ENCODE measurements around the gene PRKAG2. TPM values are rescaled to one million over a fixed set of nuclear protein-coding genes. Genes with fewer than 3 reads are reported as not detected.
A peak's percentile ranks its signal among the peaks of the same experiment; 100 is the strongest.

Gene PRKAG2
- total and polyA plus RNA-seq, 8 donors: 19.9 to 302 (median 60.9) TPM

DNA sequence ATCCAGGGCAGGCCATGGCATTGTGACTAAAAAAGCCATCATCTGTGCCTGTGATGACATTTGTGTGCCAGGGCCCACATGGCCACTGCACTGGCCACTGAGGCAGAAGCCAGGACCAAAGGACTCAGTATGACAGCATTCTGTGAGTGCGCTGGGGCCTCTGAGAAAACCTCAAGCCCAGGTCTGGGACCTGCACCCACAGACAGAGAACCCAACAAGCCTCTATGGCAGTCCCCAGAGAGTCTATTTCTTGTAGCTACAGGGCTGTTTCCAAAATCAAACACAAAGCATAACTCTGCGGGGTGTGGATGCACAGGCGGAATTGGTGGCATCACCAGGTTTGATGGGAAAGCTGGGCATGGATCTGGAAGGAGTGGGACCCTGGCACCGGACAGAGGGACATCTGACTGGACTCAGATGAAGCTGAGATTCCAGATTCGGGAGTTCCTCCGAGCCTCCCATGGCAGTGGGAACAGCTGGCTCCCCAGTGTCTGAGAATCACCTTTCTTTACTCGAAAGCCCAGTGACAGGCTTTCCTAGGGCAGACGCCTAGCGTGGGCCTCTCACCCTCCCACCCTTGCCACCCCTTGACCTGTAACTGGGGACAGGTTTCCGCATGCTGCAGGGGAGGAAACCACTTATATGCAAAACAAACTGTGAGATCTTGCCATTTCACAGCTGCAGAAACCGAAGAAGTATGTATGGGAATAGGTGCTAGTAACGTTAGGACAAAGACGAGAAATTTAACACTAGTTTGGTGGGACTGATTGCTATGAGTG is 286.7 kb downstream of the PRKAG2 start:
- 77 to 93% (median 89%) methylated on average over 13 of the region's 13 CpGs for WGBS, 5 donors
- peak overlapping the region in 1 of 5 donors; percentile 34 for H3K27ac ChIP-seq

DNA sequence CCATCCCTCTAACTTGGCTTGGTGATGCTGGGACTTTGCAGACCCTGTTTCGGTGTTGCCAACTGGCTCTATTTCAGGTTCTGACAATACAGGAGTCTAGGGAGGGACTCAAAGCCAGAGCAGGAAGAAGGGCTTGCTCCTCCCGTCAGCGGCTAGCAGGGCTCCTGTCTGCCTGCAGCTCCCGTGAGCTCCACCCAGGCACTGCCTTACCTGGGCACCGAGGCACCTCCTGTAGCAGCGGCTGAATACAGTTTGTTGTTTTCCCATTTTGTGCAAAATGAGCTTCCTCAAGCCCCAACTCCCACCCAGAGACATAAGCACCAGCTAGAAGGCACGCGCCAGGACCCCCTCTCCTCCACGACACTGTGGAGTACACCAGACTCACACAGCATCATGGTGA is 287.9 kb downstream of the PRKAG2 start:
- H3K4me3 ChIP-seq: no peak overlapping the region
- no peaks in the 10 kb centered on the region for H3K9me3 ChIP-seq
- 95 to 99% (median 97%) methylated on average over 8 to 9 of the region's 9 CpGs for WGBS, 5 donors
- intact Hi-C loops (cut with DNase I; ENCODE audit: low total_unique reads): no loop called here
- no peak for DNase-seq
- no peaks in the 10 kb centered on the region for H3K27me3 ChIP-seq
- no peak overlapping the region for H3K27ac ChIP-seq
- TF ChIP-seq EP300 (IDR thresholded peaks at IDR 0.05): no peak
- TF ChIP-seq, protein P1, sequence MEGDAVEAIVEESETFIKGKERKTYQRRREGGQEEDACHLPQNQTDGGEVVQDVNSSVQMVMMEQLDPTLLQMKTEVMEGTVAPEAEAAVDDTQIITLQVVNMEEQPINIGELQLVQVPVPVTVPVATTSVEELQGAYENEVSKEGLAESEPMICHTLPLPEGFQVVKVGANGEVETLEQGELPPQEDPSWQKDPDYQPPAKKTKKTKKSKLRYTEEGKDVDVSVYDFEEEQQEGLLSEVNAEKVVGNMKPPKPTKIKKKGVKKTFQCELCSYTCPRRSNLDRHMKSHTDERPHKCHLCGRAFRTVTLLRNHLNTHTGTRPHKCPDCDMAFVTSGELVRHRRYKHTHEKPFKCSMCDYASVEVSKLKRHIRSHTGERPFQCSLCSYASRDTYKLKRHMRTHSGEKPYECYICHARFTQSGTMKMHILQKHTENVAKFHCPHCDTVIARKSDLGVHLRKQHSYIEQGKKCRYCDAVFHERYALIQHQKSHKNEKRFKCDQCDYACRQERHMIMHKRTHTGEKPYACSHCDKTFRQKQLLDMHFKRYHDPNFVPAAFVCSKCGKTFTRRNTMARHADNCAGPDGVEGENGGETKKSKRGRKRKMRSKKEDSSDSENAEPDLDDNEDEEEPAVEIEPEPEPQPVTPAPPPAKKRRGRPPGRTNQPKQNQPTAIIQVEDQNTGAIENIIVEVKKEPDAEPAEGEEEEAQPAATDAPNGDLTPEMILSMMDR (IDR thresholded peaks at IDR 0.05): no peak
- TF ChIP-seq POLR2AphosphoS5 (IDR thresholded peaks at IDR 0.05): no peak
- no peak for TF ChIP-seq POLR2A (IDR thresholded peaks at IDR 0.05)
- H3K36me3 ChIP-seq: peaks cover 15 to 43% (median 42%) of the 10 kb centered on the region in 4 donors
- H3K4me1 ChIP-seq: peaks cover 0 to 8% (median 3%) of the 10 kb centered on the region in 4 donors

More for the DNA sequence above, 286.7 kb downstream of the PRKAG2 start:
- Histone ChIP-seq H3K9me3 (no peaks in the 10 kb centered on the region), H3K4me3 (no peak overlapping the region), H3K27me3 (no peaks in the 10 kb centered on the region), H3K36me3 (peaks cover 16 to 53% (median 49%) of the 10 kb centered on the region in 4 donors), H3K4me1 (peaks cover 0 to 9% (median 8%) of the 10 kb centered on the region in 4 donors)
- intact Hi-C loops (cut with DNase I; ENCODE audit: low total_unique reads): no loop called here
- DNase-seq: no peak
- TF ChIP-seq EP300 (IDR thresholded peaks at IDR 0.05) (no peak), POLR2AphosphoS5 (IDR thresholded peaks at IDR 0.05) (no peak), POLR2A (IDR thresholded peaks at IDR 0.05) (no peak)
- TF ChIP-seq, protein P1 (IDR thresholded peaks at IDR 0.05): no peak

DNA sequence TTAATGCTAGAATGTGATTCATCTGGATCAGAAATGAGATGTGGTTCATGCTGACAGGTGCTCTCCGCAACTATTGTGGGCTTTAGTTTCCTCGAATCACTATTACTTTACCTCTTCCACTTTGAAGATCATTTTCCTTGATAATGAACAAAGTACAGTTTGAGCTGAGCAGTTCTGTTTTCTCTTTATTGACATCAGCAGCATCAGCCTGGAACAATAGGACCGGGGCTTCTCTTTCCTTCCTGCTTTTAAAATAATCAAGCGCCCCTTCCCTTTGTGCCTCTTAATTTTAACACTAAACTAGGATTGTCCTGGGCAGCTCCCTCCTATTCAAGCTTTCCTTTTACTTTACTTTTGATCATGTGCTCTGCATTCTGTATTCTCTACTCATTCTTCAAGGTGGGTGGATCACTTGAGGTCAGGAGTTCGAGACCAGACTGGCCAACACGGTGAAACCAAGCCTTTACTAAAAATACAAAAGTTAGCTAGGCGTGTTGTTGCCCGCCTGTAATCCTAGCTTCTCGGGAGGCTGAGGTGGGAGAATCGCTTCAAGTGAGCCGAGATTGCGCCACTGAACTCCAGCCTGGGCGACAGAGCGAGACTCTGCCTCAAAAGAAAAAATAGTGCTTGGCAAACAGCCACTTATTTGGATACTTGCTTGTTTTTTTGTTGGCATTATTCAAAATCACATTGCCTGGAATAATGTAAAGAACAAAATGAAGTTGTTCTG is 290.2 kb downstream of the PRKAG2 start:
- intact Hi-C loops (cut with DNase I; ENCODE audit: low total_unique reads): no loop called here
- peaks cover 6 to 35% (median 30%) of the 10 kb centered on the region in 4 donors for H3K36me3 ChIP-seq
- DNase-seq: no peak
- 80 to 89% (median 87%) methylated on average over 14 of the region's 14 CpGs for WGBS, 5 donors
- H3K27me3 ChIP-seq: no peaks in the 10 kb centered on the region
- H3K4me3 ChIP-seq: no peak overlapping the region
- no peaks in the 10 kb centered on the region for H3K9me3 ChIP-seq
- TF ChIP-seq EP300 (IDR thresholded peaks at IDR 0.05) (no peak), POLR2A (IDR thresholded peaks at IDR 0.05) (no peak), POLR2AphosphoS5 (IDR thresholded peaks at IDR 0.05) (no peak)
- TF ChIP-seq, protein P1 (IDR thresholded peaks at IDR 0.05): no peak
- H3K4me1 ChIP-seq: peaks cover 0 to 8% (median 2%) of the 10 kb centered on the region in 4 donors
- H3K27ac ChIP-seq: peak overlapping the region in 1 of 5 donors; percentile 13

DNA sequence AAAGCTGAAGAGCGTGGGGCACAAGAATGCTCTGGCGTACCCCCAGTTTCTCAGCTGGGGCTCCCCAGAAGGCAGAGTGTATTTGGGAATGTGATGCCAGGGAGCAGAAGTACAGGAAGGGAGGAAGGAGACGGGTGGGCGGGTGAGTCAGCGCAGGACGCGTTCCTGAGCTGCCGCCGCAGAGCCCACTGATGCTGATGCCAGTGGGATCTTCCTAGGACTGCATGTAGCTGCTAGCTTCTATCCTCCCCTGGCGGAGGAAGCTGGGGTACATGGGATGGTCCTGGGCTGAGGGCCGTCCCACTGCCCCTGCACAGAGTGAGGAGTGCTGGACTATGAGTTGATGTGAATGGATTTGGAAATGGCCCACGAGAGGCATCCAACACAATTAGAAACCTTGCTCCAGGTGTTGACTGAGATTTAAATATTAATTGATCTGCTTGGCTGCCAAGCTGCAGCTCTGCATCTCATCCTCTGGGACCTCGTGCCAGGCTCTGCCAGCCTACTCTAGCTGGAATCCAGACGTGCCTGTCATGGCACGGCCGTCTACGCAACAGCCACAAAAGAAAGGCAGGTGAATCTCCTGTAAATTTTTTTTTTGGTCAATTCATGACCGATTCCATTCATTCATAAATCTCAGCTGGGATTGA is 291.0 kb downstream of the PRKAG2 start:
- H3K4me1 ChIP-seq: peaks cover 0 to 8% (median 0%) of the 10 kb centered on the region in 4 donors
- 80 to 91% (median 89%) methylated on average over 18 of the region's 18 CpGs for WGBS, 5 donors
- no peaks in the 10 kb centered on the region for H3K9me3 ChIP-seq
- peak overlapping the region in 1 of 5 donors; percentile 13 for H3K27ac ChIP-seq
- H3K27me3 ChIP-seq: no peaks in the 10 kb centered on the region
- intact Hi-C loops (cut with DNase I; ENCODE audit: low total_unique reads): no loop called here
- peaks cover 3 to 26% (median 22%) of the 10 kb centered on the region in 4 donors for H3K36me3 ChIP-seq
- no peak overlapping the region for H3K4me3 ChIP-seq
- no peak for DNase-seq
- no peak for TF ChIP-seq POLR2AphosphoS5 (IDR thresholded peaks at IDR 0.05)
- TF ChIP-seq EP300 (IDR thresholded peaks at IDR 0.05): no peak
- TF ChIP-seq, protein P1 (IDR thresholded peaks at IDR 0.05): no peak
- TF ChIP-seq POLR2A (IDR thresholded peaks at IDR 0.05): no peak
